Keratinocyte (primary cell): ENCODE measurements around the gene KIAA0930. TPM values are rescaled to one million over a fixed set of nuclear protein-coding genes. Genes with fewer than 3 reads are reported as not detected.

Experiments used
- DNase-seq: peaks from one replicate; pipeline ENCODE4 v3.0.0-alpha.2; 2011; ENCODE audit warnings: low read depth, missing footprints, low spot score
- FAIRE-seq: peaks from 2 replicates; lab custom pipeline; 2011; peaks lifted over from hg19 to GRCh38; lab: Jason Lieb, UNC
- H2AFZ ChIP-seq: 2 replicates; pipeline ENCODE4 v1.6.0; 2012; ENCODE audit warnings: low read length, control low read depth, inconsistent platforms; ENCODE audit not compliant: control insufficient read depth
- H3K27ac ChIP-seq: 2 replicates; pipeline ENCODE4 v1.5.1; 2011; ENCODE audit warnings: low read length; ENCODE audit not compliant: control insufficient read depth, insufficient read depth
- H3K27me3 ChIP-seq: 3 replicates; pipeline ENCODE4 v1.6.0; 2011; ENCODE audit warnings: low read length; ENCODE audit not compliant: control insufficient read depth, insufficient read depth; ENCODE audit errors: extremely low read depth
- H3K36me3 ChIP-seq, 2 experiments: 2 replicates in 1 of 2; 3 replicates in 1 of 2; pipeline ENCODE4 v1.5.1; 2011; ENCODE audit warnings: low read length in 2 of 2, mild to moderate bottlenecking in 1 of 2; ENCODE audit not compliant: control insufficient read depth in 2 of 2, insufficient read depth in 2 of 2; ENCODE audit errors: extremely low read depth in 1 of 2
- H3K4me1 ChIP-seq: 3 replicates; pipeline ENCODE4 v1.5.1; 2011; ENCODE audit warnings: low read length; ENCODE audit not compliant: control insufficient read depth, insufficient read depth; ENCODE audit errors: extremely low read depth
- H3K4me2 ChIP-seq: 3 replicates; pipeline ENCODE4 v1.6.0; 2011; ENCODE audit warnings: low read depth, low read length; ENCODE audit not compliant: control insufficient read depth, insufficient read depth; ENCODE audit errors: extremely low read depth
- H3K4me3 ChIP-seq, 3 experiments: fragments of 200-600 bp in 1 of 3; sonication (generic) in 1 of 3; 2 replicates in 2 of 3; 3 replicates in 1 of 3; pipeline ENCODE4 v1.5.1; 2011 to 2016; ENCODE audit warnings: low read length in 3 of 3, mild to moderate bottlenecking in 3 of 3, control low read depth in 2 of 3, inconsistent platforms in 1 of 3, low read depth in 1 of 3, mixed read lengths in 1 of 3, mixed run types in 1 of 3, moderate library complexity in 1 of 3; ENCODE audit not compliant: control insufficient read depth in 2 of 3, insufficient read depth in 2 of 3; ENCODE audit errors: extremely low read depth in 1 of 3
- H3K79me2 ChIP-seq: 2 replicates; pipeline ENCODE4 v1.6.0; 2012; ENCODE audit warnings: low read length; ENCODE audit not compliant: control insufficient read depth, insufficient read depth
- H3K9ac ChIP-seq: 3 replicates; pipeline ENCODE4 v1.6.0; 2011; ENCODE audit warnings: low read length; ENCODE audit not compliant: control insufficient read depth, insufficient read depth; ENCODE audit errors: extremely low read depth
- H3K9me1 ChIP-seq: 3 replicates; pipeline ENCODE4 v1.6.0; 2011; ENCODE audit warnings: low read length; ENCODE audit not compliant: control insufficient read depth, insufficient read depth; ENCODE audit errors: extremely low read depth
- H3K9me3 ChIP-seq: 2 replicates; pipeline ENCODE4 v1.5.1; 2012; ENCODE audit warnings: low read depth, low read length; ENCODE audit not compliant: control insufficient read depth
- H4K20me1 ChIP-seq: 3 replicates; pipeline ENCODE4 v1.6.0; 2011; ENCODE audit warnings: low read length; ENCODE audit not compliant: control insufficient read depth, insufficient read depth; ENCODE audit errors: extremely low read depth
- CTCF ChIP-seq, 3 experiments: IDR thresholded peaks in 1 of 3; conservative IDR thresholded peaks in 1 of 3; optimal IDR thresholded peaks in 1 of 3; 2 replicates in 2 of 3; 3 replicates in 1 of 3; pipeline versions ENCODE3 to v1.5.1; 2011; ENCODE audit warnings: low read length in 3 of 3, mild to moderate bottlenecking in 3 of 3, moderate library complexity in 2 of 3, control low read depth in 1 of 3, inconsistent platforms in 1 of 3; ENCODE audit not compliant: insufficient read depth in 2 of 3; ENCODE audit errors: extremely low read depth in 1 of 3
- EZH2 ChIP-seq: IDR thresholded peaks from one replicate; pipeline ENCODE4 v1.6.1; 2012; ENCODE audit warnings: inconsistent platforms, mild to moderate bottlenecking, low read length, moderate library complexity
- dilution Hi-C: fragments of 300-500 bp; cut with MboI; formaldehyde crosslinking; loops from one replicate; pipeline ENCODE4 v1.7.0; 2020; ENCODE audit warnings: low sequenced_read_pairs; ENCODE audit not compliant: extremely low pct_ligation_motif_present
- polyA plus RNA-seq, 5 experiments: library from polyadenylated mRNA; depleted of rRNA in 3 of 5; stranded (reverse) in 3 of 5; stranded (forward) in 1 of 5; unstranded in 1 of 5; fragments of >200 nt; gene quantifications; 1 replicate in 1 of 5; 2 replicates in 3 of 5; 3 replicates in 1 of 5; pipeline versions ENCODE4 v1.2.1 to v1.2.3, GENCODE V29; 2011 to 2012; ENCODE audit warnings: missing spikeins in 2 of 5, low read depth in 1 of 5, low replicate concordance in 1 of 5

KIAA0930 gene
- polyA plus RNA-seq, 1 donor (not counting 4 experiments of a cell fraction or from before 2014, with no cell fraction given), result 115 TPM

- Histone ChIP-seq H2AFZ (no peak overlapping the region), H3K4me1 (peaks cover 19% of the 10 kb centered on the region), H3K4me2 (peak overlapping the region; percentile 79), H3K27ac (peak overlapping the region; percentile 49), H4K20me1 (peaks cover 32% of the 10 kb centered on the region), H3K9me3 (no peaks in the 10 kb centered on the region), H3K27me3 (no peaks in the 10 kb centered on the region), H3K9me1 (no peaks in the 10 kb centered on the region), H3K9ac (peak overlapping the region; percentile 56), H3K36me3 (peaks cover 21 to 33% of the 10 kb centered on the region in 2 experiments), H3K4me3 (peak overlapping the region in 1 of 3 experiments; percentile 13), H3K79me2 (peaks cover 77% of the 10 kb centered on the region)
- dilution Hi-C loops, result no loop called here
- TF ChIP-seq EZH2 (no peak), CTCF (optimal IDR thresholded peaks at IDR 0.05 in 1 of 3, IDR thresholded peaks at IDR 0.05 in 1 of 3, conservative IDR thresholded peaks at IDR 0.05 in 1 of 3; ENCODE audit: extremely low read depth in 1 of 3, insufficient read depth in 2 of 3, low read length in 3 of 3) (no peak)
- DNase-seq (no peak), FAIRE-seq (no peak)
Measured at GRCh38 chr22:45211848-45212247, 28.8 kb downstream of the KIAA0930 start.

- H3K4me3 ChIP-seq, result no peak overlapping the region
- DNase-seq, result no peak
- dilution Hi-C loops, result no loop called here
- H4K20me1 ChIP-seq, result peaks cover 28% of the 10 kb centered on the region
- peaks cover 21 to 33% of the 10 kb centered on the region in 2 experiments for H3K36me3 ChIP-seq
- peaks cover 73% of the 10 kb centered on the region for H3K79me2 ChIP-seq
- H3K27me3 ChIP-seq, result no peaks in the 10 kb centered on the region
- no peak overlapping the region for H3K27ac ChIP-seq
- H3K9me3 ChIP-seq, result no peaks in the 10 kb centered on the region
- H3K9ac ChIP-seq, result no peak overlapping the region
- FAIRE-seq, result no peak
- H3K4me2 ChIP-seq, result no peak overlapping the region
- H3K4me1 ChIP-seq, result peaks cover 19% of the 10 kb centered on the region
- TF ChIP-seq CTCF (optimal IDR thresholded peaks at IDR 0.05 in 1 of 3, IDR thresholded peaks at IDR 0.05 in 1 of 3, conservative IDR thresholded peaks at IDR 0.05 in 1 of 3; ENCODE audit: extremely low read depth in 1 of 3, insufficient read depth in 2 of 3, low read length in 3 of 3) (no peak), EZH2 (no peak)
- no peaks in the 10 kb centered on the region for H3K9me1 ChIP-seq
- H2AFZ ChIP-seq, result no peak overlapping the region
Measured at GRCh38 chr22:45211435-45211834, 29.3 kb downstream of the KIAA0930 start.
